ENCODE results near the gene FBXO22.

Gene FBXO22

GRCh38 chr15:75945953-75946352, 42.3 kb downstream of the FBXO22 start:
- no peaks in the 10 kb centered on the region for H3K27me3 ChIP-seq (ENCODE audit: insufficient read depth, poor library complexity, severe bottlenecking)
- no peak for ATAC-seq (ENCODE audit: low read depth)
- DNase-seq (ENCODE audit: low spot score) = no peak
- H3K9me3 ChIP-seq (ENCODE audit: severe bottlenecking) = no peaks in the 10 kb centered on the region
- TF ChIP-seq CTCF (IDR thresholded peaks at IDR 0.05; ENCODE audit: poor library complexity, severe bottlenecking) = no peak
- no peak overlapping the region for H3K4me3 ChIP-seq (ENCODE audit: severe bottlenecking)
- peaks cover 26% of the 10 kb centered on the region for H3K4me1 ChIP-seq (ENCODE audit: insufficient read depth, poor library complexity, severe bottlenecking)
- no peak overlapping the region for H3K27ac ChIP-seq (ENCODE audit: poor library complexity, severe bottlenecking)
- H3K36me3 ChIP-seq (ENCODE audit: low read depth) = no peaks in the 10 kb centered on the region

GRCh38 chr15:75947092-75947491, 43.4 kb downstream of the FBXO22 start:
- ATAC-seq (ENCODE audit: low read depth) (peak; percentile 97), DNase-seq (ENCODE audit: low spot score) (peak; percentile 84)
- no peaks in the 10 kb centered on the region for H3K9me3 ChIP-seq (ENCODE audit: severe bottlenecking)
- peaks cover 26% of the 10 kb centered on the region for H3K4me1 ChIP-seq (ENCODE audit: insufficient read depth, poor library complexity, severe bottlenecking)
- H3K27ac ChIP-seq (ENCODE audit: poor library complexity, severe bottlenecking) = peak overlapping the region; percentile 25
- no peaks in the 10 kb centered on the region for H3K27me3 ChIP-seq (ENCODE audit: insufficient read depth, poor library complexity, severe bottlenecking)
- H3K36me3 ChIP-seq (ENCODE audit: low read depth) = no peaks in the 10 kb centered on the region
- no peak overlapping the region for H3K4me3 ChIP-seq (ENCODE audit: severe bottlenecking)
- TF ChIP-seq CTCF (IDR thresholded peaks at IDR 0.05; ENCODE audit: poor library complexity, severe bottlenecking) = no peak

GRCh38 chr15:75948761-75949296, 45.2 kb downstream of the FBXO22 start:
- ATAC-seq (ENCODE audit: low read depth) (no peak), DNase-seq (ENCODE audit: low spot score) (no peak)
- no peak for TF ChIP-seq CTCF (IDR thresholded peaks at IDR 0.05; ENCODE audit: poor library complexity, severe bottlenecking)
- Histone ChIP-seq H3K4me1 (ENCODE audit: insufficient read depth, poor library complexity, severe bottlenecking) (peaks cover 26% of the 10 kb centered on the region), H3K4me3 (ENCODE audit: severe bottlenecking) (no peak overlapping the region), H3K27ac (ENCODE audit: poor library complexity, severe bottlenecking) (no peak overlapping the region), H3K27me3 (ENCODE audit: insufficient read depth, poor library complexity, severe bottlenecking) (no peaks in the 10 kb centered on the region), H3K9me3 (ENCODE audit: severe bottlenecking) (no peaks in the 10 kb centered on the region), H3K36me3 (ENCODE audit: low read depth) (no peaks in the 10 kb centered on the region)

DNA sequence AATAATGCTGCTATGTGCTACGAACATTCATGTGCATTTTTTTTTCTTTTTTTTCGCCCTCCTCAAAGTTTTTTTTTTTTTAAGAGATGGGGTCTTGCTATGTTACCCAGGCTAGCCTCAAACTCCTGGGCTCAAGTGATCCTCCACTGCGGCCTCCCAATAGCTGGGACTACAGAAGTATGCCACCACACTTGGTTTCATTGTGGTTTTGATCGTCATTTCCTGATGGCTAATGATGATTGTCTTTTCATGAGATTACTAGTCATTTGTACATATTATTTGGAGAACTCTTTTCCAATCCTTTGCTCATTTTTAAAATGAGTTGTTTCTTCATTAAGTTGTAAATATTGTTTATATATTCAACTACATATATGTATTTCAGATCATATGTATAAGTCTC, 48.8 kb downstream of the FBXO22 start:
- Histone ChIP-seq H3K27me3 (ENCODE audit: insufficient read depth, poor library complexity, severe bottlenecking) (no peaks in the 10 kb centered on the region), H3K36me3 (ENCODE audit: low read depth) (no peaks in the 10 kb centered on the region), H3K27ac (ENCODE audit: poor library complexity, severe bottlenecking) (no peak overlapping the region), H3K4me3 (ENCODE audit: severe bottlenecking) (no peak overlapping the region), H3K9me3 (ENCODE audit: severe bottlenecking) (no peaks in the 10 kb centered on the region), H3K4me1 (ENCODE audit: insufficient read depth, poor library complexity, severe bottlenecking) (peaks cover 9% of the 10 kb centered on the region)
- no peak for ATAC-seq (ENCODE audit: low read depth)
- TF ChIP-seq CTCF (IDR thresholded peaks at IDR 0.05; ENCODE audit: poor library complexity, severe bottlenecking) = no peak
- no peak for DNase-seq (ENCODE audit: low spot score)

- ATAC-seq (ENCODE audit: low read depth) = no peak
- H3K4me3 ChIP-seq (ENCODE audit: severe bottlenecking) = no peak overlapping the region
- no peaks in the 10 kb centered on the region for H3K4me1 ChIP-seq (ENCODE audit: insufficient read depth, poor library complexity, severe bottlenecking)
- H3K27me3 ChIP-seq (ENCODE audit: insufficient read depth, poor library complexity, severe bottlenecking) = no peaks in the 10 kb centered on the region
- no peaks in the 10 kb centered on the region for H3K9me3 ChIP-seq (ENCODE audit: severe bottlenecking)
- H3K27ac ChIP-seq (ENCODE audit: poor library complexity, severe bottlenecking) = no peak overlapping the region
- no peaks in the 10 kb centered on the region for H3K36me3 ChIP-seq (ENCODE audit: low read depth)
- no peak for DNase-seq (ENCODE audit: low spot score)
- no peak for TF ChIP-seq CTCF (IDR thresholded peaks at IDR 0.05; ENCODE audit: poor library complexity, severe bottlenecking)
Measured at GRCh38 chr15:75955720-75956119, 52.0 kb downstream of the FBXO22 start.

Data from RWPE2 (cell line).